Vagina (tissue), 2 donors: ENCODE data around the gene HK2.

Experiments used
- POLR2A ChIP-seq, 2 donors: fragments of 450-650 bp; IDR thresholded peaks; one replicate each; pipeline ENCODE4 v1.6.1; 2017; ENCODE audit warnings: antibody characterized with exemption in 2 of 2, mild to moderate bottlenecking in 2 of 2, moderate library complexity in 2 of 2
- TF ChIP-seq, protein P1 (sequence below), 3 experiments: fragments of 450-650 bp in 2 of 3; fragments of 200-600 bp in 1 of 3; sonication (generic) in 1 of 3; IDR thresholded peaks; one replicate each; pipeline ENCODE4 v1.5.1; 2017 to 2019; ENCODE audit warnings: antibody characterized with exemption in 3 of 3, mild to moderate bottlenecking in 2 of 3, moderate library complexity in 2 of 3

- TF ChIP-seq, protein P1, sequence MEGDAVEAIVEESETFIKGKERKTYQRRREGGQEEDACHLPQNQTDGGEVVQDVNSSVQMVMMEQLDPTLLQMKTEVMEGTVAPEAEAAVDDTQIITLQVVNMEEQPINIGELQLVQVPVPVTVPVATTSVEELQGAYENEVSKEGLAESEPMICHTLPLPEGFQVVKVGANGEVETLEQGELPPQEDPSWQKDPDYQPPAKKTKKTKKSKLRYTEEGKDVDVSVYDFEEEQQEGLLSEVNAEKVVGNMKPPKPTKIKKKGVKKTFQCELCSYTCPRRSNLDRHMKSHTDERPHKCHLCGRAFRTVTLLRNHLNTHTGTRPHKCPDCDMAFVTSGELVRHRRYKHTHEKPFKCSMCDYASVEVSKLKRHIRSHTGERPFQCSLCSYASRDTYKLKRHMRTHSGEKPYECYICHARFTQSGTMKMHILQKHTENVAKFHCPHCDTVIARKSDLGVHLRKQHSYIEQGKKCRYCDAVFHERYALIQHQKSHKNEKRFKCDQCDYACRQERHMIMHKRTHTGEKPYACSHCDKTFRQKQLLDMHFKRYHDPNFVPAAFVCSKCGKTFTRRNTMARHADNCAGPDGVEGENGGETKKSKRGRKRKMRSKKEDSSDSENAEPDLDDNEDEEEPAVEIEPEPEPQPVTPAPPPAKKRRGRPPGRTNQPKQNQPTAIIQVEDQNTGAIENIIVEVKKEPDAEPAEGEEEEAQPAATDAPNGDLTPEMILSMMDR (IDR thresholded peaks at IDR 0.05) = no peak
- no peak for TF ChIP-seq POLR2A (IDR thresholded peaks at IDR 0.05)
Observed at GRCh38 chr2:74819702-74820101, 14.2 kb upstream of the HK2 start.
